ENCODE data around the gene ANGPTL3.

Gene ANGPTL3

DNA sequence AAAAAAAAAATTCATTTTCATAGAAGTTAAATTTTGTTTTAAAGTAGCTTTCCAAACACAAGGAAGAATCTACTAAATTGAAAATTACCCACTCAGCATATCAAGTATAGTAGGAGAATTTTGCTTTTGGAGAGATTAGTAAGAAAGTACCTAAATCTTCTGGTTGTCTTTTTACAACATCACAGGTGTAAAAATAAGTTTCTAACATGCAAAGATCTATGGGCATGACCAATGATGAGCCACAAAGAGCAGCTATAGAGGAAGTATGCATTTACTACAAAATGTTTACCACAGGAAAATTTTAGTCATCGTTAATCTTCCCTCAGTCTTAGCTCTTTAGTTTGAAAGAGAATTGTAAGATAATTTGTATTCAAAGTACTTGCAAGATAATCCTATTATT lies 28.1 kb downstream of the ANGPTL3 start:
- DNase-seq (ENCODE audit: low spot score): no peak

DNA sequence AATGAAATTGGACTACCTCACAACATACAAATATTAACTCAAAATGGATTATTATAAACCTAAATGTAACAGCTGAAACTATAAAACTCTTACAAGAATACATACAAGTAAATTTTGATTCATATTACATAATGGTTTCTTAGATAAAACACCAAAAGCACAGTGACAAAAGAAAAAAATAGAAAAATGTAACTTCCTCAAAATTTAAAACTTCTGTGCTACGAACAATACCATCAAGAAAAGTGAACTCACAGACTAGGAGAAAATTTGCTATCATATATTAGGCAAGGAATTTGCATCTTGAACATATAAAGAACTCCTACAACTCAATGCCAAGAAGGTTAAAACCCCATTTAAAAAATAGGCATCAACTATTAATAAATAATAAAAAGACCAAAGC lies 31.2 kb downstream of the ANGPTL3 start:
- DNase-seq (ENCODE audit: low spot score): no peak

DNA sequence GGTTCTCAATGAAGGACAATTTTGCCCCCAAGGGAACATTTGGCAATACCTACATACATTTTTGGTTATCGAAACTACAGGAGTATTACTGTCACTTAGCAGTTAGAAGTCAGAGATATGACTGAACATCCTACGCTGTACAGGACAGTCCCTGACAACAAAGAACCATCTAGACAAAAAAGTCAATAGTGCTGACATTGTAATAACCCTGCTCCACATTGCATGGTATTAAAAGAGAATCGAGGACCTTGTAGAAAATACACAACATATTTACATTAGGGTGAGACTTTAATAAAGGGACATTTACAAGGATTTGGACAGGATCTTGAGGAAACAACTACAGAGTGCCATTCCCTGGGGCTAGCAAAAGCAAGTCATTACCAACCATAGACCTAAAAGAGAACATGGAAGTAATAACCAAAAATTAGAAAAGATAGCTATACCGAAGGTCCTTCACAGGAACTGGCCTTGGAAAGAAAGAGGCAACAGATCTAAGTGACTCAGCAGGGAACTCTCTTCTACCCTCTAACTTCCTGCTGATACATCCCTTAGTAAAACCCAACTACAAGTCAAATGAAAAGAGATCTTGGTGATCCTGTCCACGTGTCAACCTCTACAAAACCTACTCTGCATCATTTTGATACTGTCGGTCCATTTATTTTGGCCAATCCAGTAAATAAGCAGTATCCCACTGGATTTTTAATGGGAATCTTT lies 40.2 kb downstream of the ANGPTL3 start:
- no peak for DNase-seq (ENCODE audit: low spot score)

DNA sequence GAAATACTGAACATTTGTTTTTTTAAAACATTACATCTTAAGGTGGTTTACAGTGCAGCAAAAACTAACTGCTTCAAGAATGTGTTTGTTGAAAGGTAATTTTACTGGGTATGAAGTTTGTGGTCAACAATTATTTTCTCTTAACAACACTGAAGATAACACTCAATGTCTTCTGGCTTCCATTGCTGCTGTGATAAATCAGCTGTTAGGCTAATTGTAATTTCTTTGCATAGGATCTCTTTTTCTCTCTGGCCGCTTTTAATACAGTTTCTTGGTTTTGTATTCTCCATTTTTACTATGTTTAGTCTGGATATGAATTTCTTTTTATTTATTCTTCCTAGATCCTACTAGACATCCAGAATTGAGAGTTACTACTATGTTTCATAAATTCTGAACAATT lies 46.0 kb downstream of the ANGPTL3 start:
- DNase-seq (ENCODE audit: low spot score): no peak

DNA sequence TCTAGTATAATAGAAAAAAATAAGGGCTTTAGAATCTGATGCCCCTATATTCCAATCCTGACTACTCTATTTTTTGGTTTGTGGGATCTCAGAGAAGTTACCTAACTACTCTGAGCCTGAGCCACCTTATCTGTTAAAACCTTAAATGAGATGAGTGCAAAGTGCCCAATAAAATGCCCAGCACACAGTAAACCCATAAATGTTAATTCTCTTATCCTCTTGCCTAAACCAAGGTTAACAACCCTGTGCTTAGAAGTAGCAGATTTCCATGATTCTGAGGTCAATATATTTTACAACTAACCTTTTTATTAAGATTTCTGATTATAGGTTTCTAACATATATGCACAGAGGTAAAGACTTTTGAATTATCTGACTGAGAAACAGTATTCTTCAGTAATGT lies 55.1 kb downstream of the ANGPTL3 start:
- DNase-seq (ENCODE audit: low spot score): no peak

DNA sequence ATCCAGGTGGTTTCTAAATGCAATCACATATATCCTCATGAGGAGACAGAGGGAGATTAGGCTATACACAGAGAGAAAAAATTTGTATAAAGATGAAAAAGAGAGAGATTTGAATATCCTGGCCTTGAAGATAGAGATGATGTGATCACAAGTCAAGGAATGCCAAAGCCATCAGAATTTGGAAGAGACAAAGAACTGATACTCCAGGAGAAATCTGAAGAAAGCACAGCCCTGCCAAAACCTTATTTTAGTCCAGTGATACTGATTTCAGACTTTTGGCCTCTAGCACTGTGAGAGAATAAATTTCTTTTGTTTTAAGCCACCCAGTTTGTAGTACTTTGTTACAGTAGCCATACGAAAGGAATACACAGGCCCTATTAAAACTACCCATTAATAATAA lies 57.4 kb downstream of the ANGPTL3 start:
- no peak for DNase-seq (ENCODE audit: low spot score)

Data from globus pallidus (tissue), 1 donor.